Nucleus accumbens (tissue), 56 donors: Measurements from ENCODE around the gene INS.
"Not testable (repeated sequence)": the region's sequence is repeated elsewhere in the genome, so short reads cannot be mapped to it uniquely, and the experiment has no call there.

Experiments used
- DNase-seq, 56 donors: peaks; one replicate each; lab custom pipeline; 2025; lab: John Stamatoyannopoulos, UW

Gene INS

DNA sequence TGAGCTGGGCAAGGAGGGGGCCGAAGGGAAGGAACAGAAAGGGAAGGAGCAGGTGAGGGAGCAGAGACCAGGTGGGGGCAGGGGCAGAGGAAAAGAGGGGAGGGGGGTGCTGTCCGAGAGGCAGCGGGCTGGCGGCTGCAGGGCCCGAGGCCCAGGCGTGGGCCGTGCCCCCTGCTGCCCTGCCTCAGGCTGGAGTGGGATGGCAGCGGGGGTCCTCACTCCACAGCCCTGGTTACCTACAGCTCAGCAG lies 24.1 kb downstream of the INS start:
- no peak for DNase-seq

DNA sequence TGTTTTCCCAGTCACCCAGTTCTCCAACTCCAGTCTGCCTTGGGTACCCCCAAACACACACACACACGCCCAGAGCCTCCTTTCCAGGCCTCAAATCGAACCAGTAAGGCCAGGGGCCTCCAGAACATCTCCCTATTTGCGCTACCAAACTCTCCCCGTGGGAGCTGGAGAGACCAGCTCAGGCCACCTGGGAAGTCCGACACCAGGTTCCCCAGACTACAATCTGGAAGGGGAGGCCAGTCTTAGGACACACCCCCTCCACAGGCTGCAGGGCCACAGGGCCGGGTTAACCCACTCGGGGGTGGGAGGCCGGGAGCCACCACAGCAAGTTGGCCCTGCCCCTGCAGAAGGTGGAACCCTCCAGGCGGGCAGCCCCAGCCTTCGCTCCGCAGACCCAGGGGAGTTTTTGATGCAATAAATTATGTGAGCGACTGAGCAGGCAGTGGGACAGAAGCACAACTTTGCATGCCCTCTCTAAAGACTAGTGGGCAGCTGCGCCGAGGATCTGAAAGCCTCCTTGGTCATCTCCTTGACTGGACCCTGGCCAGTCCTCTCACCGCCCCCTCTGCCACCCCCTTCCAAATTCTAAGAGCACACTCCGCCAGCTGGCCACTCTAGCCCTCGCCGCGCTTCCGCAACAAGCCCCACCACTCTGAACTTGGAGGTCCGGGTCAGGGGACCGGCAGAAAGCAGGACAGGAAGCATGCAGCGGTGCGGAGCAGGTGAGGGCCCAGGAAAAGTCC lies 24.6 kb downstream of the INS start:
- no peak for DNase-seq

DNA sequence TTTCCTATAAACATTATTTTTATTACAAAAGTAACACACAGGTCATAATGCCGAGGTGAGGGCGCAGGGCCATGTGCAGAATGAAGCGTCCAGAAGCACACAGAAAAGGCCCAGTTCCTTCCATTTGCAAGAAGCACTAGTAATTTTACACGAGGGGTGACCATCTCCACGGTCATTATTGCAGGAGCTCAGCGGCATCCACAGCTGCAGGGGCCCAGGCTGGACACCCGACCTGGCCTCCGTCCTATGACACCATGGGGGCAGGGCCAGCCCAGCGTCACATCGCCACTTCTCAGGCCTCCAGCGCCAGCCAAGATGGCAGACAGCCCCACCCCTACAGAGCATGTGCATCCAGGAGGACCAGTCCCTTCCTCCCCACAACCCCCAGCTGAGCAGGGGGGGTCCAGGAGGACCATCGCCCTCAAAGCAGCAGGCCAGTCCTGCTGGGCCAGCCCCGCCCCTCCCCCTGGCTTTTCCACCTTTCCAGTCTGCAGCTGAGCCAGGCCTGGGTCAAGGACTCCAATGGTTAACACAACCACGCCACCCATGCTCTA lies 25.3 kb downstream of the INS start:
- DNase-seq = no peak

DNA sequence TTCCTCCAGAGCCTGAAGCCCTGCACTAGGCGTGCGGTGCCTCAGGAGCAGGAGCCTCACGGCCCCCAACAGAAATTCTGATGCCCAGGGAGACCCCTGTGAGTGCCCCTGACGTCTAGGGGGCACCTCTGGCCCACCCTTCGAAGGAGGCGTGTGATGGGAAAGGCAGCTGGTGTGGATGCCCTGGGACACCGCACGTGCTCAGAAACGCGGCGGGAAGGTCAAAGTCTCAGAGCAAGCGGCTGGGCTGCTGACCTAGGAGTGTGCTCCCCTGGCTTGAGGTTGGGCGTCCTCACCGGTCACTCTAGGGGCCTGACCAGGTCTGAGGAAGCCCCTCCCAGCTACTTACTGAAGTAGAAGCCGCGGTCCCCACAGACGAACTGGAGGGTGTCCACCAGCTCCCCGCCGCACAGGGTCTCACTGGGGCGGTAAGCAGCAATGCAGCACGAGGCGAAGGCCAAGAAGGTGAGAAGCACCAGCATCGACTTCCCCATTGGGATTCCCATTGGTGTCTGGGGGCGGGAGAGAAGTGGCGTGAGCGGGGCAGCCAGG lies 25.9 kb downstream of the INS start:
- no peak for DNase-seq

DNA sequence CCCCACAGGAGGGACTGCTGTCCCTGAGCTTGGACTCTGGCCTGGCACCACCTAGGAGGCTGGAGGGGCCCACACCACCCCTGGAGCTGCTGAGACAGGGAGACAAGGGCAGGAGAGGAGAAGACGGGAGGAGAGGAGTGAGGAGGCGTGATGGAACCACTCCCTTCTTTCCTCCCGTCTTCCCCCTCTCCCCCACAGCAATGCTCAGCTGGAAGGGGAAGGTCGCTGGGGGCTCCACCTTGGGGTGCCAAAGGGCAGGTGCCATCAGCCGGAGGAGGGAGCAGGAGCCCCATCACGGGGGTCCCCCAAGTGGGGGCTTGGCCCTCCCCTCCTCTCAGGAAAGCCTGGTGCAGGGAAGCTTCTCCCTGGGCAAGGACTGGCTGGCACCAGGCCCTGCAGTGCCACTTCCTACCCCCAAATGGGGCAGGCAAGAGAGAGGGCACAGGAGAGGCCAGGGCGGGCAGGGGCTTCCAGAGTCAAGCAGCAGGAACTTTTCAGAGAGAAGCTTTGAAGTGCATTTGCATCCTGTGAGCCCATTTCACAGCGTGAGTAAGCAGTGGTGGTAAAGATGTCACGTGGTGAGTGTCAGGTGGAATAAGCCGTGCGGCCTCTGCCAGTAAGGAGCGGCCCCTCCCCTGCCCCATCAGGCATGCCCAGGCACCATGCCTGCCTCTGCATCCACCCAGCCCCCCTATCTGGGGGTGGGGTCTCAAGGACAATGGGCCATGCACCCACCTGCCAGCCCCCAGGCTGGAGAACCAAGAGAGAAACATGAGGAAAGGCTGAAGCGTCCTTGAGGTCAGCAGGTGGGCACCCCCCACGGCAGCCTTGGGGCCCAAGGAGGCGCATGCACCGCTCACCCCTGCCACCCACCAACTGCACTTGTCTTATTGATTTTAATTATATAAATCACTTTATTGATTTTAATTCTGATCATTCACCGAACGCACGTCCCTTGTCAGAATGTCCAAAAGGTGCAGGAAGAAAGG lies 26.7 kb downstream of the INS start:
- no peak for DNase-seq

DNA sequence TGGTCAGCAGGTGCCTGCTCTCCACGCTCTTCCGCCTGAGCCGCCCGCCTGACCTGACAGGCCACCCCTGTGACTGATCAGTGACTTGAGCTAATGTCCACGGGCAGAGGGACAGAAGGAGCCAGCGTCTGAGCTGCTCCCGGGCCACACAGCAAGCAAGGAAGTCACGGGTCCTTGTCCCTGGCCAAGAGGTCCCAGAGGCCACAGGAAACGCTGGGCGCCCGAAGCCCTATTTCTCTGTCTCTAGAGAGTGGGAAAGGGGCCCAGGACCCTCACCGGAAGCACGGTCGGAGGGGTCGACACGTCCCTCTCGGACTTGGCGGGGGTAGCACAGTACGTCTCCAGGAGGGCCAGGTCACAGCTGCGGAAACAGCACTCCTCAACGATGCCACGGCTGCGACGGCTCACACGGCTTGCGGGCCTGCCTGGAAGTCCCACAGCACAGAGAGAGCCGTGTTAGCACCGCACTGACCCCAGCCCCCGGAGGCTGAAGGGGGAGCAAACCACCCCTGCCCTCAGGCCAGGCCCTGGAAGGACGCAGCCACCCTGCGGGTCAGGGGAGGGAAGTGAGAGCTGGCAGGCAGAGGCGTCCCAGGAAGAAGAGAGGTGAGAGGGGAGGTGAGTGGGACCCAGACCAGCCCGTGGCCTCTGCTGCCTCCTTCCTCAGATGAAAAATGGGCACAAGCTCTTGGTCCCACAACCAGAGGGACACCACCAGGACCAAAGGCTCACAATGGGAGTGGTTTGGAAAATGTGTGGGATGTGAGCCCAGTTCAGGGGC lies 27.6 kb downstream of the INS start:
- DNase-seq = no peak

DNA sequence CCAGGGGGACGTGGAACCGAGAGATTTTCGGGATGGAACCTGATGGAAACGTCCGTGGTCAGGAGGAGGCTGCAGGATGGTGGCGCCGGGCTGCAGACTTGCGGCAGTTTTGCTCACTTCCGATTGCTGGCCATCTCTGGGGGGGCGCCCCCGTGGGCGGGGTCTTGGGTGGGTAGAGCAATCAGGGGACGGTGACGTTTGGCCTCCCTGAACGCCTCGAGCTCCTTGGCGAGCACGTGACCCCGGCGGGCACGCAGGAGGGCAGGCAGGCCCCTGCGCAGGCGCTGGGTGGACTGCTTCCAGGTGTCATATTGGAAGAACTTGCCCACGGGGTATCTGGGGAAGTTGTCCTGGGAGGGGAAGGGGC lies 28.2 kb downstream of the INS start:
- no peak for DNase-seq

DNA sequence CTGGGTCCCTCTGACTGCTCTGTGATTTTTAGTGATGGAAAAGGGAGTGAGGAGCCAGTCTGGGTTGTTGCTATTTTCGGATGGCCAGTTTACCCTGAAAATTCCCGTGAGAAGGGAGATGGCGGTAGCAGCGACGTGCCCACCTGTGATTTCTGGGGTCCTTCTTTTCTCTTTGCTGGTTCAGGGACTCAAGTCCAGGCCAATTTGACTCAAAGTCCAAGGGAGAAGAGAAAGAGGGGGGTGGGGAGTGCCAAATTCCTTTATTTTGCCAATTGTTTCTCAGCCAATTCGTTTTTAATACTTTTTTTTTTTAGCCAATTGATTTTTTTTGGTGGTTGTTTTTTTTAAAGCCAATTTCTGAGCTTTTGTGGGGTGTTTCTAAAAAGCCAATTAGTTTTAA lies 28.8 kb downstream of the INS start:
- DNase-seq = no peak

DNA sequence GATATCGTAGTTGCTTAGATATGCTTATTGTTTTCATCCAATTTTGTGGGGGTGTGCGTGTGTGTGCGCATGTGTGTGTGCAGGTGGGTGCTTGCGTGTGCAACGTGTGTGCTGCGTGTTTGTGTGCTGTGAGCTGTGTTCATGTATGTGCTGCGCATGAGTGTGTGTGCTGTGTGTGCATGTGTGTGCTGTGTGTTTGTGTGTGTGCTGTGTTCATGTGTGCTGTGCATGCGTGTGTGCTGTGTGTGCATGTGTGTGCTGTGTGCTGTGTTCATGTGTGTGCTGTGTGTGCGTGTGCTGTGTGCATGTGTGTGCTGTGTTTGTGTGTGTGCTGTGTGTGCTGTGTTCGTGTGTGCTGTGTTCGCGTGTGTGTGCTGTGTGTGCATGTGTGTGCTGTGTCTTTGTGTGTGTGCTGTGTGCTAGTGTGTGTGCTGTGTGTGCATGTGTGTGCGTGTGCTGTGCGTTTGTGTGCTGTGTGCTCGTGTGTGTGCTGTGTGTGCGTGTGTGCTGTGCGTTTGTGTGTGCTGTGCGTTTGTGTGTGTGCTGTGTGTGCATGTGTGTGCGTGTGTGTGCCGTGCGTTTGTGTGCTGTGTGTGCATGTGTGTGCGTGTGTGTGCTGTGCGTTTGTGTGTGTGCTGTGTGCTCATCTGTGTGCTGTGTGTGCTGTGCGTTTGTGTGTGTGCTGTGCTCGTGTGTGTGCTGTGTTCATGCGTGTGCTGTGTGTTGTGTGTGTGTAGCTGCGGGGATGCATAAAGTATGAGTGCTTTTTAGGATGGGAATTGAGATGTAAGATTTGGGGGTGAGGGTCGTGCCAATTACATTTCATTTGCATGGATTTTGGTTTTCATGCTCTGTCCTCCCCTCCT lies 29.4 kb downstream of the INS start:
- no peak for DNase-seq

DNA sequence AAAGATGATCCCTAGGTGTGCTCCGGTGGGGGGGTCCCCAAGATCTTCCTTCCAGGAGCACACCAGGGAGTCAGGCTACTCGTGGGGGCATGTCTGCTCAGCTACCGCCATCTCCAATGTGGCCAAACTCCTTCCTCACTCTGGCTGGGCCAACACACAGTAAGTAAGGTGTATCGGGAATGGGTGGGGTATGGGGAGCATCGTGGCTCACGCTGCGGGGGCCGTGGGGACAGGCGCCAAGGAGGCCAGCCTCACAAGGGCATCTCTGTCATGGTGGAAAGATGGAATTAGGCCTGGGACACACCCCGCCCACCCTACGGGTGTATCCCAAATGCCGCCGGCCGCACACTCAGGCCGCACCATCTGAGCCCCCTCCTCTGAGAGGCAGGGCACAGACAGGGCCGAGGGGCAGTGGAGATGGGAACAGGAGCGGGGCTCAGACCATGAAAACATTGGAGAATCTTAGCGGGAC lies 30.1 kb downstream of the INS start:
- no peak for DNase-seq

DNA sequence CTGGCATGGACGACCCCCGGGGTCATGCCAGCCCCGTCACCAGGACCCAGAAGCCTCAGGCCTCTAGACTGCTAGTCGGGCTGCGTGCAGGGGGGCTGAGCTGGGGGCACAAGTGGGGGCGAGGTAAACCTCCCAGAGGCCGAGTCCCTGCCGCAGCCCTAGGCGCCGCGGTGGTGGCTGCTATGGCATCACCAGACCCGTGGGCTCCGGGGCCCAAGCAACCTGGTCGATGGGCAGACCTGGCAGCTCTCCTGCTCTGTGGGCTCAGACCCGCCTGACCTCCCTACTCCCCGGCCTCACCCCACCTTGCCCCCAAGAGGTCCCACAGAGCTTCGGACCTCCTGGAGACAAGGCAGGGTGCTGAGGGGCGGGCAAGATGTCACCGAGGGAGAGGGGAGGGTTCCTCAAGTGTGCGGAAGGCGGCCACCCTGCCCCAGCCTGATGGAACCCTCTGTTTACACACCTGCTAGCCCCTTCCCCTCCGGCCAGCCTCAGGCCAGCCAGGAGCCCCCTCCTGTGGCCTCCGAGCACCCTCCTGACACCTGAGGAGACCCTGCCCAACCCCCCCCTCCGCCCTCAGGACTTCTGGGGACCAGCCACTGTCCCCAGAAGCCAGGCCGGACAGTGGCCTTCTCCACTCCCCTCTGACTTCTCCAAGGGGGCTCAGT lies 31.2 kb downstream of the INS start:
- DNase-seq = no peak

DNA sequence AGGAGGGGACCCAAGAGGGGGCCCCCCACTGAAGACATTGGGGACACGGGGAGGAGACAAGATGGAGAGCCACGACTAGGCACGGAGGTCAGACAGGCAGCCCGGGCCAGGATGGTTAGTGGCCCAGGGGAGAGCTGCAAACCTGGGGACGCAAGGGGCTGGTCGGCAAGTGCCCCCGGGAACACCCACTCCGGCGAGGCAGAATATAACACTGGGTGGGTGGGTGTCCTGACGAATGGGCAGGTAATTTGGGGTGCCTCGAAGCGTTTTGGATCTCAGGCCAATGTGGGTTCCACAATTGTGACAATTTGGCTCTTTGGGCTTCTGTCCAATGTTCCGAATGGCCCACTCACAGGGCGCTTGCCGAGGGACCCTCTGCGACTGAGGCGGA lies 31.7 kb downstream of the INS start:
- no peak for DNase-seq

DNA sequence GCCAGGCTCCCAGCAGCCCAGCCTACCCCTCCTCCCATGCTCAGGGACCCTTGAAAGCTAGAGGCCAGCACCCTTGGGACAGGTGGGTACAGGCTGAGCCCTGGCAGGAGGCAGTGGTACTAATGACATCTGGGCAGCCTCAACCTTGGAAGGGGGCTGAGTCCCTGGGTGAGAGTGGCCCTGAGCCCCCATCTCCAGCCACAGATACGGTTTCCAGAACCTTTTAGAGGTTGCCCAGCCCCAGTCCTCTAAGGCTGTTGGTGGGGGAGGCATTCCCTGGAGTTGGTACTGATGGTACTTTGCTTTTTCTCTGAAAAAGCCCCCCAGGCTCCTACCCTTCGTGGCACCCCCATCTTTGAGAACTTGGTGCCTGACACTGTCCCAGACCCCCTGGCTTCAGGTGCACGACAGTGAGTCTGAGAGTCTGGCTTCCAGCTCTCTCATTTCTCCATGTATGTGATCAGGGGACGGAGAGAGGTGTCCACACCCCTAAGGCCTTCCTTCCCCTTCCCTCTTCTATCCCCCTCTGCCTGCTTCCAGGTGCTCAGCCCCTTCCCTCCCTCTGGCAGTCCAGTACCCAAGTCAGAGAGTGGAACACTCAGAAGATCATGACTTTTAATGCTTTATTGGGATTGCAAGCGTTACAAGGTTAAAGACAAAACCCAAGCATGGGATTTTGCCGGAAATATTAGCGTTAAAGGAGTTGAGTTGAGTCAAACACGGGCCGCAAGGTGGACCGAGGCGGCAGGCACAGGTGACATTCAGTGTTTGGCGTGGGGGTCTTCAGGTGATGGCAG lies 32.3 kb downstream of the INS start:
- no peak for DNase-seq

DNA sequence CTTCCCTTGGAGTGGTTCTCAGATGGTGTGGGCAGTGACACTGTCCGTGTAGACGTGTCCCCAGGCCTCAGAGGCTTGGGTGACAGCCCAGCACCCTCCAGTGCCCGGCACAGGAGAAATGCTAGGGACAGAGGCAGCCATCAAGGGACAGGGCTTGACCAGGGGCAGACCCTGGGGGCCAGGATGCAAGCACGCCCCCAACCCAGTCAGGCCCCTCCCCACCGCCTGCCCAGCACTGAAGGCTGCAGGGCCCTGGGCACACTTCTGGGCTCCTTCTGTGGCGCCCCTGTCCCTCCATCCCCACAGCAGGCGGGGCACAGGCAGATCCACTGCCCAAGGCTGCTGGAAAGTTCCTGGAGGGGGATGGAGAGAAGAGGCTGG lies 32.9 kb downstream of the INS start:
- no peak for DNase-seq

DNA sequence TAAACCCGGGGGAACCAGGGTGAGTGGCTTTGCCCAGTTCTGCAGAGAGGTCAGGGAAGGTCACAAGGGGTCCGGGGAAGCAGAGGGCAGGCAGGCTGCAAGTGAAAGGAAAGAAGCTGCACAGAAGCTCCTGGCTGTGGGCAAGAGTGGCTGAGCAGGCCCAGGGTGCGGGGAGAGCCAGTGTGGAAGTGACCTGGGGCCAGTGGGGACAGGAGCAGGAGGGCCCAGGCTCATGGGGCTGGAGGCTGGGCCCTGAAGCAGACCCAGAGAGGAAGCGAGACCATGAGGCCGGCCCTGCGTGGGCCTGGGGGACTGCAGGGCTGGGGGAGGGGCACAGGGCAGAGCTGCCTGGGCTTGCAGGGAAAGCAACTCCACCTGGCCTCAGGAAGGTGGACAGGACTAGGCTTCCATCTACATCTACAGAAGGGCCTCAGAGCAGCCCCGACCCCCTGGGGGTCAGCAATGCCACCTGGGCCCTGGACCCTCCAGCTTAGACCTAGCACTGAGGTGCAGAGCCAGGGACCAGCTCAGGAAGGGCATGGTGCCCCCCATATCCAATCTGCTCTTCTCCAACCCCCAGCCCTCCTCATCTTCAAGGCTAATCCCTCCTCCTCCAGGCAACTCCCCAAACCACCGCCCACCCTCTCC lies 33.4 kb downstream of the INS start:
- DNase-seq = no peak

DNA sequence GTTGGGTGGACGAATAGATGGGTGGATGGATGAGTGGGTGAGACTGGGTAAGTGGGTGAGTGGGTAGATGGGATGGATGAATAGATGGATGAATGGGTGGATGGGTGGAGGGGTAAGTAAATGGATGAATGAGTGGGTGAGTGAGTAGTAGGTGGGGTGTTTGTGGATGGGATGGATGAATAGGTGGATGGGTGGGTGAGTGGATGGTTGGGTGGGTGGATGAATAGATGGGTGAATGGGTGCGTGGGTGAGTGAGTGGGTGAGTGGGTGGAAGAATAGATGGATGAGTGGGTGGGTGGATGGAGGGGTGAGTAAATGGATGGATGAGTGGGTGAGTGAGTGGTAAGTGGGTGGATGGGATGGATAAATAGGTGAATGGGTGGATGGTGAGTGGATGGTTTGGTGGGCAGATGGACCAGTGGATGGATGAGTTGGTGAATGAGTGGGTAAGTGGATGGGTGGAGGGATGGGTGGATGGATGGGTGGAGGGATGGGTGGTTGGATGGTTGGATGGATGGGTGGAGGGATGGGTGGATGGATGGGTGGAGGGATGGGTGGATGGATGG lies 34.4 kb downstream of the INS start:
- DNase-seq = no peak

DNA sequence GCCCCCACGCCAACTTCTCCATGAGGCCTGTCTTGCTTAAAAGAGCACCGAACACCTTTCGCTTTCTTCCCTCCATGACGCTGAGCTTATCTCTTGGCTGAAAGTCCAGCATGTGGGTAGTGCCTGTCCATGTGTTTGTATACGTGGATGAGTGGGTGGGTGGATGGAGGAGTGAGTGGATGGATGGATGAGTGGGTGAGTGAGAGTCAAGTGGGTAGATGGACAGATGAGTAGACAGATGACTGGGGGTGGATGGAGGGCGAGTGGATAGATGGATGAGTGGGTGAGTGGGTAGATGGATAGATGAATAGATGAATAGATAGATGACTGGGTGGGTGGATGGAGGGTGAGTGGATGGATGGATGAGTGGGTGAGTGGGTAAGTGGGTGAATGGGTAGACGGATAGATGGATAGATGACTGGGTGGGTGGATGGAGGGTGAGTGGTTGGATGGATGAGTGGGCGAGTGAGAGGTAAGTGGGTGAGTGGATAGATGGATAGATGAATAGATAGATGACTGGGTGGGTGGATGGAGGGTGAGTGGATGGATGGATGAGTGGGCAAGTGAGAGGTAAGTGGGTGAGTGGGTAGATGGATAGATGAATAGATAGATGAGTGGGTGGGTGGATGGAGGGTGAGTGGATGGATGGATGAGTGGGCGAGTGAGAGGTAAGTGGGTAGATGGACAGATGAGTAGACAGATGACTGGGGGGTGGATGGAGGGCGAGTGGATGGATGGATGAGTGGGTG lies 36.1 kb downstream of the INS start:
- DNase-seq = not testable (repeated sequence)
